Activated CD8-positive, alpha-beta memory T cell treated with anti-CD3 and anti-CD28 coated beads for 1 hour (primary cell): ENCODE measurements around the gene HOXD10.

ENCODE experiments used
- DNase-seq, 2 donors: peaks; one replicate each; pipeline ENCODE4 v3.0.0-alpha.2; 2020; ENCODE audit warnings: low read depth in 1 of 2; ENCODE audit errors: extremely low read depth in 1 of 2

Gene HOXD10

DNA sequence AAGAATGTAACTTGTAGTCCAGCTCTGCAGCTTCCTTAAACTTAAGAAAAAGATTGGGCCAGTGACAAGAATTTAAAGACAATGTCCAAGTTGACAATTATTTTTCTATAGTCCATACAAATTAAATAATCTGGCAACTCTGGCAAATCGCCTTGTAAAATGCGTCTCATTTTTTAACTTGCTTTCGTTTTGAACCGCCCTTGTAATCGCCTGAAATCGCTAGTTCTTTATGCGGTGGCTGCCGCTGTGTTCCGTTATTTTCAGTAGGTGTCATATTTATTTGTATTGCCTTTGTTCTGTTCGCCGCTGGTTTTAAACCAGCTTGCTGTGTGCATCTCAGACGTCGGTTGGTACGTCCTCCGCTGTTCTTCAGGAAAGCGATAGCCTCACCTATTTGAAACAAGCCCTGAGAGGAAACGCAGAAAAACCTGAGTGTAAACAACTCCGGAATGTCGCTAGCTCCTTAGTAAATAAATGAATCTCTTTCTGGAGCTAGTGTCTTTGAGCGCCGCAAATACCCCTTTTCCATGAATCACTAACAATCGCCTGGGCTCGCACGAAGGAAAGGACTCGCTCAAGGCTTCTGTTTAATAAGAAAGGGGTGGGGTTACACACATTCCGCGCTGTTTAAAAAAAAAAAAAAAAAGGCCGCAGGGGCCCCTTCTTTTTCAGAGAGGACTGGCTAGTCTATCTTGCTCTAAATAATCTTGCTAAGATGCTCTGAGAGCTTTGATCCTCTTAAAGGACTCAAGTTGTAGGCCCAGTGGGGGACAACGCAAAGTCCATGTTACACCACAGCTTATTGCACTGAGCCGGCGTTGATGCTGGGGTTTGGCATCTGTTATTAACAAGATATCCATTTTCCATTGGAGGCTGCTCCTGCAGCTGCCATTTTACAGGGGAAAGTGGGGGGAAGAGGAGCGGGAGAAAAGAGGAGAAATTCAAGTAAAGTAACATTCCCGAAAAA lies 15.9 kb downstream of the HOXD10 start:
- no peak for DNase-seq

DNA sequence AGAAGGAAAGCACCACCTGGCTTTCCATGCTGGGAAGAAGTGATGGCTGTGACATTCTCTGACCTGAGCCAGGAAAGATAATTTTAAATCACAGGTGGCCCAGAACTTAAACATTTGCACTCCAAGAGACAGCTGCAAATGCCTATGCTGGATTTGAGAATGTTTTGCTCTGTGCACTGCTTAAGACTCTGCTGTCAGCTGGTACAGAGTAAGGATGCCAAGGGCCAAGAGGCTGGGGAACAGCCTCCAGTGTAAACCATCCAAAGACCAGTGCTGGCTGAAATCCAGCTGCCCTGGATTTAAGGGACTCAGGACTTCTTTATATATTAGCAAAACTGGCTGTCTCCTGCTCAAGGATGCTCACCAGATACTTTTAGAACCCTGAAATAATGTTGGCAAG lies 16.8 kb downstream of the HOXD10 start:
- no peak for DNase-seq

DNA sequence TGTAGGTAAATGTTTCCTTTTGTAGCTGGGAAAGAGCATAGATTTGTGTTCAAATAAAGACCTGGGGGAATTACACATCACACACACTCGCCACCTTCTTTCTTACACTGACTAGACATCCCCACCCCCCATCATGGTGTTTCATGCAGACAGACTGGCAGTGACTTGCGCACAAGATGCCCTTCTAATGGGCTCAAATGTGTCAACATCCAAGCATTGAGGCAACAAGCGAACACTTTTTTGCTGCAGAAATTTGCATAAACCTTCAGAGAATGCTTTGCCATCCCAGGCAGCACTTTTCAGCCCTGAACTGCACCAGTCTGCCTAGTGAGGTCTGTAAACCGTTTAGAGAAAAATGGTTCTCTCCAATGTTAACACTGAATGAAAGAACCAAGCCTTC lies 17.5 kb downstream of the HOXD10 start:
- DNase-seq, result no peak

DNA sequence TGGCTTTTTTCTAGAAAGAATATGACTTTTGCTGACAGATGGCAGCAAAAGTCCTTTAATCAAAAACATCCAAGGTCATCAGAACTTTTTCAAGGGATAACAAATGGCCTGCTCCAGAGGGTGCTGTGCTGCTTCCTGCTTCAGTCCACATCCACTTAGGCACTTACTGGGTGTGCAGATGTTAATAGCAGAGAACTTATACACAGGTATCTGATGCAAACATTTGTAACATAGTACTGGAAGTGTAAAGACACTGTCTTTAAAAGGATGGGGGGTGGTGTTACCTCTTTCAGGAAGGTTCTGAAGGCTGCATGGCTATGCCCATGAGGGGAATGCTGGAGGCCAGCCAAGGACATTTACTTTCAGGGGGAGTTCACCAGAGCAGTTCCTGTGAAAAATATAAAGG lies 18.5 kb downstream of the HOXD10 start:
- DNase-seq, result no peak

DNA sequence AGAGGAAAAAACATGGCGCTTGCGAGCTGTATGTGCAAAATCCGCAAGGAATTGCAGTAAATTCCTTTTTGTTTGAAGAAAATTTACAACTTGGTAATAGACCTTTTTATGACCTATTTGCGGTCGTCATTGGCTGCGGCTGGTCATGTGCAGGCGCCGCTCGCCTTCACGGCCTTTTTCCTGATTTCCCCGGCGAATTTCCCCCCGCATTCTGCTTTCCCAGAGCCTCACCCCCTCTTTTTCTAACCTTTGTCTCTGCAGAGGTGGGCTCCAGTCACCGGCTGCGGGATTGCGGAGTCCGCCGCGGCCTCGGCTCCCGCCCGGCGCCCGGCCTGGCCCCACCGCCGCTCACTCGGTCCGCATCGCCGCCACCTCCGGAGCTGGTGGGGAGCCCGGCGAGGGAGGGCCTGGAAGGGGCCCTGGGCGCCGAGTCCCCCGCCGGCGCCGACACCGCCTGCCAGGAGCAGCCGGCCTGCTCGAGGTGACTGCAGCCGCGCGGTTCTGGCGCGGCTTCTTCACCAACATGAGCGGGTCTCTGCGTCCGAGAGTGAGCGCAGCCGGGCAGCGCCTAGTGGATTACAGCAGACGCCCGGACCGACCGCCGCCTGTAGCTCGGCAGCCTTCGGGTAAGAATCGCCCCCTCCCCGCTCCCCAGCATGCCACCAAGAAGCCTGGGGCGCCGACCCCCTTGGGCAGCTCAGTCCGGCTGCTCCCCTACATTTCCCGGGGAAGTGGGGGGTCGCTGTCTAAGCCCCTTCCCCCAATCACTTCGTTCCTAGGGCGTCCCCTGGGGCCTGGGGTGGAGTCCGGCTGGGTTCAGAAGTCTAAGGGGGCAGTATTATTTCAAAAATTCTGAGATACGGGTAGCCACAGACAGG lies 20.0 kb downstream of the HOXD10 start:
- DNase-seq, result no peak

DNA sequence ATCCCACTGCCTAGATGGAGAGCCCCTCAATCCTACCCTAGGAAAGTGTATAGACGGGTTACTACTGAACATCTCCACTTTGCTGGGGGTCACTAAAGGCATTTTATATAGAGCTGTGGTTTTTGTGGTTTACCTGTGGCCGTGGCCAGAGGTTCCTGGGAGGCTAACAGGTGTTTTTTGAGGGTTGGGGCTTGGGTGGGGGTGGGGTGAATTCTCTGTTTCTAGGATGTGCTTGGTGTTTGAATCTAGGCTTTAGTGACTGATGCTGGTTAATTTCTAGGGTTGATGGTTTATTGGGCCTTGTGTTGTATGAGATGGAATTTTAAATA lies 20.6 kb downstream of the HOXD10 start:
- no peak for DNase-seq

DNA sequence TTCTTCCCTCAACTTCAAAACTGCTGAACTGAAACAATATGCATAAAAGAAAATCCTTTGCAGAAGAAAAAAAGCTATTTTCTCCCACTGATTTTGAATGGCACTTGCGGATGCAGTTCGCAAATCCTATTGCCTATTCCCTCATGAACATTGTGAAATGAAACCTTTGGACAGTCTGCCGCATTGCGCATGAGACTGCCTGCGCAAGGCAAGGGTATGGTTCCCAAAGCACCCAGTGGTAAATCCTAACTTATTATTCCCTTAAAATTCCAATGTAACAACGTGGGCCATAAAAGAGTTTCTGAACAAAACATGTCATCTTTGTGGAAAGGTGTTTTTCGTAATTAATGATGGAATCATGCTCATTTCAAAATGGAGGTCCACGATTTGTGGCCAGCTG lies 21.3 kb downstream of the HOXD10 start:
- no peak for DNase-seq

DNA sequence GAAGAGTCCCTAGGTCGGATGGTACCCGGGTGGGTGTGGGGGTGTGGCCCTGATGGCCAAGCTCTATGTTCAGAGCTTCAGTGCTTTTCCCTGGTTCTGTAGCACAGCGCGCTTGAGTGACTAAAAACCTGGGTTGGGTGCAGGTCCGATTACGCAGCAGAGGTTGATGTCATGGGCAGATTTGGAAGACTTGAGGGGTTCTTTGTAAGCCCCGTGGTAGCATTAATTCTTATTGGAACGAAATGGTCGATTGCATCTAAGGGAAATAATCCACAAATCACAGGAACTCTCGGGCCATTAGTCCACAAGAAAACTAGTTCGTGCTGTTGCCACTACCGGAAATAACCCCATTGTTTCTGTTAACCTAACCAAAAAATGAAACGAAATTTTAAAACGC lies 21.9 kb downstream of the HOXD10 start:
- no peak for DNase-seq

DNA sequence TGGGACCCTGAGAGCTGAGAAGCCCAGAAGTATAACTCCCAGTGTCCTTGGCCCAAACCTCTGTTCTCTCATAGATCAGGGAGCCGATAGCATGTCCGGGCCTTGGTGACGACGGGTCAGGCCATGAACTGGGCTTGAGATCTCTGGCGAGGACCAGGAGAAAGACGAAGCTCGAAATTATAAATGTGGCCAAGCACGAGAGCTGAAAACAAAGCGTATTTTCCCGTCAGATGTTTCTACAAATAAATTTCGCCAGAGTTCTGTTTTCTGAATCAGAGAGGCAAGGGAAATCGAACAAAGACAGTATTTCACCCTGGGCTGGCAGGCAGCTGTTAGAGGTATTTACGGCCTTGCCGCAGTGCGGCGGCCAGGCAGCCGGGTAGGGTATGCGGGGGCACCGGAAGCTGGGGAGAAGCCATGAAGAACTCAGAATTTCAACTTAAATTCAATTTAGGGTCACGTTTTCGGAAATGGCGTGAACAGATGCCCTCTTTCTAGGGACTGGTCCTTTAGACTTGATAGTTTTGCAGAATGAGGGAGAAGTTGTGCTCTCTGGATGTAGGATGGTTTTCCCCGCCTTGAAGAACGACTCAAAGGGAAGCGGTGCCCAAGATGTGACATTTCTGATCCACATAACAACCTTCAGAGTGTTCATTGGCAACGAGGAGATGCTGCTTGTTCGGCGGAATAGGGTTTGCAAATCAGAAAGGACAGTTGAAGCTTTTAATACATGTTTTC lies 22.5 kb downstream of the HOXD10 start:
- no peak for DNase-seq

DNA sequence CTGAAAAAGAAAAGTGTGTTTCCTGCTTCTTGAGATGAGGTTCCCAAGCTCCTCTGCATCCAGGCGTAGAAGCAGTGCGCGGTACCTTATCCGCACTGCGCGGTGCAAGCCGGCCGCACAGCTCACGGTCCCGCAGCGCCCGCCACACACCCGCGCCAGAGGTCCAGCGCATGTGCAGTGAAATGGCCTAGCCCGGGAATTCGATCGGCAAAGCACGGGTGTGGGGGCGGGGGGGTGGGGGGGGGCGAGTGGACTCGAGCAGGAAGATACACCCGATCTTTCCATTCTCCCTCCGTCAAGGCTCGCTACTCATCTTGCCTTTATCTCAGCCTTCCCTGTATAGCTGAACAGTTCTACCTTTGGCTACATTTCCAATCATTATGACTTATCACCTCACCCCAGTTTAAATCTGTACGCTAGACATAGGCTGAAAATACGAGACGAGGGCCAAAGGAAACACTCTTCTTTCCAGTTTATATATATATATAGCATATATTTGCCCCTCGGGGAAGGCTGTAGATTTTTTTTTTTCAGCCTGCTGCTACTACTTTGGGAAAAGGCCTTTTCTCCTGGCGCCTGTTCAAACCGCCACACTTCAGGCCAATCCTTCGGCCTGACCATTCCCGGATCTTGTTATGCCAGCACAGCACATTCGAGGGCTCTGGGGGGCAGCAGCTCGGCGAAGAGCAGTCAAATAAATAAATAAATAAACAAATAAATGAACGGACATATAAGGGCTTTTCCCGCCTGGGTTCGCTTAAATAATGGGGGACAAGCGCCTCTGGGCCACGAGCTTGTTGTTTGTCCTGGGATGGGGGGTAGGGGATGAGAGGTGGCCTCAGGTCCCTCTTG lies 23.3 kb downstream of the HOXD10 start:
- no peak for DNase-seq

DNA sequence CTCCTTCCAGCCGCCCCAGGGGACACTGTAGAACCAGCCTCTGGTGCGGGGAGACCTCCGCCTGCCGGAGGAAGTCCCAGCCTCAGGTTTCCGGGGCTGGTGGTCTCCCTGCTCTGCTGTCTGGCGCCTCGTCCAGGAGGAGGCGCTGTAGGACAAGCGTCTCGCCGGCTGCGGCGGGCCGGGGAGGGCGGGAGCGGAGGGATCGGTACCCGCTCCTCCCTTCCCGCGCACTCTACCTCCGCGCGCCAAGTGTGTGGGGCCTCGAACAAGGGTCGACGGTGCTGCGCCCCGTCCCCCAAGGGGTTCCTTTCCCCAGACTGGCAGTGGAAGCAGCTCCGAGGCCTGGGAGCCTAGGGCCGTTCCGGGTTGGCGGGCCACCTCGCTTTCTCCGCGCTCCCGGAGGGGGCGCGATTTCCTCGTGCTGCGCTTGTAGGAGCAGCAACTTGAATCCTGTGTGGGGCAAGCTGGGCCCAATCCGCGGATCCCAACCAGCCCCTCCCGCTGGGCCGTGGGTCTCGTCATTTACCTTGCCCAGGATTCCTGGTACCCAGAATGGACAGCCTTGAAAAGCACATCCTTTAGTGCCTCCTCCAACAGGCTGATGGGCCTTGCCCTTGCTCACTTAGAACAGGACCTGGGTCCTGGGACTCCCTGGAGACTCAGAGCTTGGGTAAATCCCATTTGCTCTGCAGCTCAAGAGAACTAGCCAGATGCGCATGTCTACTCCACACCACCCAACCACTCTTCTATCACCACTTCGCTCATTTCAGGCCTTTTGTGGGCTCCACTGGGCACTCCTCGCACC lies 24.1 kb downstream of the HOXD10 start:
- DNase-seq, result peak; percentile 38 to 47

DNA sequence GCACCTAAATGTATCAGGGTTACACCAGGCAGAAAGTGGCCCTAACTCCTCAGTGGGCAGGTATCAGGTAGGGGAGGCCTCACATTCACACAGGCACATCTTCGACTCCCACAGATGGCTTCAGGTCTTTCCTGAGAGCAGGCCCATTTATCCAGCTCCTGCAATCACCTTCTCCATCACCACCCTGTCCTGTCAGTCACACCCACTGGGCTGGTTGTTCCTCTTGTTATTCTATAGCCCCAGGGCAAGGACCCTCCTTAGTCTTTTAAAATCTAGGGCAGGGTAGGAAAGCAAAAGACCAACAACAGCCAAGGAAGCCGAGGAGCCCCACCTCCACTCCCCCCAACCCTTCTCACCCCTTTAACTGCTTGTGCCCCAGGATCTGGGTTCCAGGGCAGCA lies 25.7 kb downstream of the HOXD10 start:
- no peak for DNase-seq

DNA sequence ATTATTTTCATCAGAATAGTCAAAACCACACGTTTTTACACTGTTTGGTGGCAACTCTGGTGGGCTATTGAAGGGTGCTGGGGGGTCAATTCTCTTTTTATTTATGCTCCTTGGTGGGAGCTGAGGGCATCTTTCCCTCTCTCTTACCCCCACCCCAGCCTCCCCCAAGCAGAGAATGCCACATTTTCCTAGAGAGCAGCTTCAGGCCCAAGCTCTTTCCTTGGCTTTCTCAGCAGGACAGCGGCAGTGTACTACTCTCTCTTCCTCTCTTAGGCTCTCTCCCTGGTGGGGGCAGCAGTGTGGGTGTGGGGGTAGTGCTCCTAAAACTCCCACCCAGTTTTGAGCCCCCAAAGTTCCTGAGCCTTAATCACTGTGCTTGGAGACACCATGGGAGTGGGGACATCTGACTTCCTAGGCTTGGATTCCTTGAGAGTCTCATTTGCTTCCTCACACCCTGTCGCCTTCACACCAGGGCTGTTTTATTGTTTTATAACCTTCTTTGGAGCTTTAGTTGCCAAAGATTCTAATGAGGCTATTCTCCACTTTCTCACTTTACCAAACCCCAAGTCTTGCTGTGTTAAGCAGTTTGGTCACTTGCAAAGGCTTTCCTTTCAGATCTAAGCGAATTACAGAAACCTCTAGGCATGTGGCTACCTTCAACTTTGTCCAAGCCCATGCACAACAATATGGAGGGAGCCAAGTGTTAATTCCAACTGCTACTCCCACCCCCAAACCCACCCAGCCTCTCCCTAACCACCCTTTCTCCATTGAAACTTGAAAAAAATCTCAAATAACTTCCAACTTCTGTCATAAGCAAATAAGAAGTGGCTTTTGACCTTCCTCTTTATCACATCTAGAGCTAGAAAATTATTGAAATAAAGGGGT lies 28.7 kb downstream of the HOXD10 start:
- DNase-seq, result no peak

DNA sequence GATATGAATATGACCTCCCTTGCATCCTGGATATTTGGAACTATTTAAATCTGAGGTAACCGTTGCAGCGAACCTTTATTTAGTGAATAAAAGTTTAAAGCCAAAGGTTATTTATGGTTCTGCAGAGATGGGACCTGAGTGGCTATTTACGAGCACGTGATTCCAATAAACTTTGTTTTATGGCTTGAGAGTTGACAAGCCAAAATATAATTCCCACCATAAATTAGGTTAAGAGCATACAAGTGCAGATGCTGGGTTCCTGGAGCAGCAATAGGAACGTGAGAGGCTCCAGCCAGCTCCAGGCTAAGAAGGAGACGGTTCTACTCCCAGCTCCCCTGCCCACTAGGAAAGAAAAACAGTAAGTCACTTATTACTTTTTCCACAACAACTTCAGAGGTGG lies 29.5 kb downstream of the HOXD10 start:
- no peak for DNase-seq

DNA sequence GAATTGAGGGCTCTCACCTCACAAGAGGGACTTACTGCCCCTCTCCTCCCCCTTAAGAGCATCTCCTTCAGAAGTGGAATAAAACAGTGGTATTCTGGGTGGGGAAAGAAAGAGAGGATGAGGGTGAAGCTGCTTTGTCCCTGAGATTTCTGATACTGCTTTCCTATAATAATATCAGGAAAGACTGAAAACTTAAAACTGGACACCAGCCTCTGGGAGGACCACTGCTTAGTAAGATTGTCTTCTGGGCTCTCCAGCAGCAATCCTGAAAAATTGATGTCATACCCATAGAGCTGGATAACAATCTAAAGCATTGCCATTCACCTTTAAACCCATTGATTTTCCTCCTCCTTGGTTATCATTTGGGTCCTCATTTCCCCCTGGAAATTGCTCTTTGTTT lies 30.1 kb downstream of the HOXD10 start:
- DNase-seq, result no peak

DNA sequence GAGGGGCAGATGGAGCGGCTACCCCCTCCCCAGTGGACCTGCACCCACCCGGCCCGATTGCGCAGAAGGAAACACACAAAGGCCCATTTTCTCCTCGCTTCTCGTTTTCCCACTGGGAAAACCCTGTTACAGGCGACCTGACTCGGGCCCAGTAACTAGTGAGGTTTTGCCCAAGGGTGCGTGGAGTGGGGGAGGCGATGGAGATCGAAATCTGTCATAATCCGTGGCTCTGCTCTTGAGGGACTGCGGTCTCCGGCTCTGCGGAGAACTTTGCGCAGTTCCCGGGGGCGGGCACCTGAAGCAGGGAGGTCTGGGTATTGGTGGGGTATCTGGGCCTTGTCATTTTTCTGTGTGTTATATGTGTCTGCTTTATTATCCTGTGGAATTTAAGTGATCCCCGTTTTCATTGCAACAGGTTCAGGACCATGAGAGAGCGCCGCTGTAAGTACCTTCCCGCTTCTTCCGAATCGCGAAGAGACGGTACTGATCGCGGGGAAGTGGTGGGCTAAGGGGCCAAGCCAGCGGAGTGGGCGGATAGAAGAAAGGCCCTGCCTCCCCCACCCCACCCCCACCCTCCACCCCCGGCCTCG lies 30.7 kb downstream of the HOXD10 start:
- DNase-seq, result no peak

DNA sequence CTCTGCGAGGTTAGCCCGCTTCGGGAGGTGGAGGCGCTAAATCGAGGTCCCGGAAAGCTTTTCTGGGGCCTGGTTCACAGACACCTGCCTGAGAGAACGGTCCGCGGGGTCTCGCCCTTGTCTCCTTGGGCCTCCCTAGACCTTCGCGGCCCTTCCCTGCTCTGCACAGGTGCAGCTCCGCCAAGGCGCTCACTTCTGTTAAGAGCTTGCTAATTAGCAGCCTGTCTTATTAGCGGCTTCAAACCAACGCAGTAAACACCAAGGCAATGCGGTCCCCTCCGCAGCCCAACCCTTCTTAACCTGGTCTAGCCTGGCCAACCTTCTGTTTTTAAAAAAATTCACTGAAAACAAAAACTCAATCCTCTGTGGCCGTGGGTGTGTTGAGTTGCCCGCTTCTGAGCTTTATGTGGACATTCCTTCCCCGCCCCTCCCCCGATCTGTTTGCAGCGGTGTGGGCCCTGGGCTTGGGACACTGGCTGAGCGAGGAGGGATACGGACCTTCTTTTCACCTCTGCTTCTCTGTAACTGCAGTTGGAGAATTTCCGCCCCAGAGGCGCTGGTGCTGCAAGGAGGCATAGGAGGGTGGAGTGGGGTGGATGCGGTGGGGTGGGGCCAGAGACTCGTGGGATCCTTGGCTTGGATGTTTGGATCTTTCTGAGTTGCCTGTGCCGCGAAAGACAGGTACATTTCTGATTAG lies 31.4 kb downstream of the HOXD10 start:
- no peak for DNase-seq
